ENCODE data around the gene PLPP2.

PLPP2 gene

DNA sequence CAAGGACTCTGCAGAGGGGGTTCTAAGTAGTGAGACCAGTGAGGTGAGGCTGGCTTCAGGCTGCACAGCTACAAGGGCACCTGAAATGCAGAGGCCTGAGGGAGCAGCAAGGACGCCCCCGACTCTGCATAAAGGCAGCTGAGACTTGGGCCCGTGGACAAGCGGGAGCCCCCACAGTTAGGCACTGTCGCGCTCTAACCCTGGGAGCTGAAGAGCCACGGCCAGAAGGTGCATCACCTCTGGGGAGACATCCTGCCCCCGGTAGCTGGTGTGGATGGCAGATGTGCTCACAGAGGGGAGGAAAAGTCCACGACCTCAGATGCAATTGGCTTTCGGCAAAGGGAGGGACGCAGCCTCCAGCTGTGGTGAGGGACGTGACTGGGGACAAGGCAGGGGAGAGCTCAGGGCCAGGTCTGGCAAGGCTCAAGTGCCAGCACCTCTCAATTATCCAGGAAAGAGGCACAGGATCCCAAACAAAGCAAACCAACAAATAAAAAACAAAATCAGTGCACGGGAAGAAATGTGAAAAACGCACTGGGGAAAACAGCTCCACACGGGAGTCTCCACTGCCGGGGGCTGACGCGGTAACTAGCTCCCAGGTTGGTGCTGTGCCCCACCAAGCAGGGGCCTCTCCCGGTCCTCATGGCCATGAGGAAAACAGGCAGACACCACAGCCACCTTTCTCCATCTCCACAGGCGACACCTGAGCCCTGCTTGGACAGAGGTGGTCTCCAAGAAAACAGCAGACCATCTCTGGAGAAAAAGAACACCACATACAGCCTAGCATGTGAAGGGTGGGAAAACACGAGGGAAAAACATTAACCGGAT lies 23.0 kb upstream of the PLPP2 start:
- no peak for DNase-seq

DNA sequence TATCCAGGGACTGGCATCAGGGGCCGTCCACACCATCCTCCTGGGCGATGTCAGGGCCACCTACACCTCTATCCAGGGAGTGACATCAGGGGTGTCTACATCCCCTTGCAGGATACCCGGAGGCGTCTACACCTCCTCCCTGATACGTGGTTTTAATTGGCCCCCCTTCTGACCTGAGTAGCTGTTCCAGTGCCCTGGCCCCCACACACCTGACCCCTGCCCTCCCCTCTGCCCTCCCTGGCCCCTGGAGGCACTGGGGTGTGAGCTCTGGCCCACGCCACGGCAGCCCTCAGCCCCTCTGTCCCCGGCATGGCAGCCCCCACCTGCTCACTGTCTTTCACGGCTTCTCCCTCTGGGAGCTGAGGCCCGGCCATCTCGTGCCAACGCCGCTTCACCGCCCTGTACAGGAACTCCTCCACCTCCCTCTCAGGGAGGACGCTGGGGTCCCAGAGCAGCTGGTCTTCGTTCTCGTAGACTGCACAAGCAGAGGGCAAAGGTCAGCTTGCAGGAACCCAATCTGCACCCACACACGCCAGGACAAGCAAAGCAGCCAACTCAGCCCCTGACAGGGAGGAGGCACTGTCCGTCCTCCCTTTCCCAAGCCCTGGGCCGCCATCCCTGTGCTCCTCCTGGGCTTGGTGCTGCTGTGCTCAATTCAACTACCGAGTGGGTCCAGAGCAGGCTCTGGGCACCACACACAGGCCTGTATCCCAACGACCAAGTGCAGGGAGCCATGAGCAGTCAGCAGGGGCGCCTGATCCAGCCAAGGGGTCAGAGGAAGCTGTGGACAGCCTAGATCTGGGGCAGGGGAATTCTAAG lies 22.2 kb upstream of the PLPP2 start:
- no peak for DNase-seq

DNA sequence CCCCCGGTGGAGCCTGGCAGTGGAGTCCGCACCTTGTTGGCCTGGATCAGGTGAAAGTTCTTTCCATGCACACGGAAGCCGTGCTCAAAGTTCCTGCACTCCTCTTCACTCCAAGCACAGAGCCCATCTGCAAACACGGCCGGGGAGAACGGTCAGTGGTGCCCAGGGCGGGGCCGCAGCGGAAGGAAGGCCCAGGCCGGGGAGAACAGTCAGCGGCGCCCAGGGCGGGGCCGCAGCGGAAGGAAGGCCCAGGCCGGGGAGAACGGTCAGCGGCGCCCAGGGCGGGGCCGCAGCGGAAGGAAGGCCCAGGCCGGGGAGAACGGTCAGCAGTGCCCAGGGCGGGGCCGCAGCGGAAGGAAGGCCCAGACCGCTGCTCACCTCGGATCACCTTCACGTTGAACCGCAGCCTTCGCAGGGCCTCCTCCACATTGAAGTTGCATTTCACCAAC lies 20.6 kb upstream of the PLPP2 start:
- no peak for DNase-seq

DNA sequence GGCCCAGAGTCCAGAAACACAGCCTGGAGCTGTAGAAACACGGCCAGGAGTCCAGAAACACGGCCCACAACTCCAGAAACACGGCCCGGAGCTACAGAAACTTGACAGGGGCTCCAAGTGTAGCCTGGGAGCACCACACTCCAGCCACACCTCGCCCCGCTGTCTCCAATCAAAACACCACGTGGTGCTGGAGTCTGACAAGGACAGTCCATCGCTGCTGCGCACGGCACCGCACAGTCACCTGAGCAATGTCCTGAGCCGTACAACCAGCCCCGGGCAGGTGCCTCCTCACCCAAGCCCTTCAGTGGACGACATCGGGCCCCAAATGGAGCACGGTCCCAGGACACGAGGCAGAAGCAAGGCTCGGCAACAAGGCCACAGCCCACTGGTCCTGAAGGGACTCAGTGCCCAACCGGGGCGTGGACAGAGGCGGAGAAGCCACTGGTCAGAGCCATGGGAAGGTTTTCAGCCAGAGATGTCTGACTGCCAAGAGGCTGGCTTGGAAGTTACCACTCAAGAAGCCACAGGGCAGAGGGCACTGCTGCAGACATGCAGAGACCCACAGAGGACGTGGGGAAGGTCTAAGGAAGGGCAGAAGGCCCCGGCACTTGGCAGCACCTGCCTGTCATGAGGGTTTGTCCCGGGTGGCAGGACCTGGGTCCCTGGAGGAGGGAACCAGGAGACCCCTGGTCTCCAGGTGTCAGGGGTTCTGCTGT lies 19.7 kb upstream of the PLPP2 start:
- no peak for DNase-seq

DNA sequence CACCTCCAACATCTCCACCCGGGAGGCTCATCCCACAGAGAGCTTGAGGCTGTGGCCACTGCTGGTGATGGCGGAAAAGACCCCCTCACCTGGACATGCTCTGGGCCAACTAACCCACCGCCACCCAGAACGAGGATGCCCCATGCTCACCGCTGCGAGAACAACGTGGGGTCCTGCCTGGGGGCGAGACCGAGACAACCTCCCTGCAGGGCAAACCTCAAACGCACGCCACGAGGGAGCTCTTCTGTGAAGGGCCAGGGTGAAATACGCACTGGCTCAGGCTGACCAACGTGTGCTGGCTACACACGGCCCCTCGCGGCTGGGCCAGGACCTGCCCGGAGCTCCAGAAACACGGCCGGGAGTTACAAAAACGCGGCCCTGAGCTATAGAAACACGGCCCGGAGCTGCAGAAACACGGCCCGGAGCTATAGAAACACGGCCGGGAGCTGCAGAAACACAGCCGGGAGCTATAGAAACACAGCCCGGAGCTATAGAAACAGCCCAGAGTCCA lies 19.0 kb upstream of the PLPP2 start:
- DNase-seq = no peak

DNA sequence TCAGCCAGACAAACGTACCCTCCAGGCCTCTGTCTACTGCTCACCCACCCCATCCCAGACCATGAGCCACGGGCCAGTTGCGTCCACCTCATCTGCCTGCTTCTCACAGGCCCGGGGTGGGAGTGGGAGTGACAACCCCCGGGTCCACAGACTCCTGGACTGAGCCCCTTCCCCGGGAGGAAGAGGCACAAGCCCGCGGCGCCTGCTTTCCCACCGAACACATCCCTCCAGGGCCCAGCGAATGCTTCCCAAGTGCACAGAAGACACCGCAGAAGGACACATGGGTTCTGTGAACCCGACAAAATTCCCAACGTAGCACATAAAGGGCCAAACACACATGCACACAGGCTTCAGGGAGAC lies 18.0 kb upstream of the PLPP2 start:
- DNase-seq = no peak

DNA sequence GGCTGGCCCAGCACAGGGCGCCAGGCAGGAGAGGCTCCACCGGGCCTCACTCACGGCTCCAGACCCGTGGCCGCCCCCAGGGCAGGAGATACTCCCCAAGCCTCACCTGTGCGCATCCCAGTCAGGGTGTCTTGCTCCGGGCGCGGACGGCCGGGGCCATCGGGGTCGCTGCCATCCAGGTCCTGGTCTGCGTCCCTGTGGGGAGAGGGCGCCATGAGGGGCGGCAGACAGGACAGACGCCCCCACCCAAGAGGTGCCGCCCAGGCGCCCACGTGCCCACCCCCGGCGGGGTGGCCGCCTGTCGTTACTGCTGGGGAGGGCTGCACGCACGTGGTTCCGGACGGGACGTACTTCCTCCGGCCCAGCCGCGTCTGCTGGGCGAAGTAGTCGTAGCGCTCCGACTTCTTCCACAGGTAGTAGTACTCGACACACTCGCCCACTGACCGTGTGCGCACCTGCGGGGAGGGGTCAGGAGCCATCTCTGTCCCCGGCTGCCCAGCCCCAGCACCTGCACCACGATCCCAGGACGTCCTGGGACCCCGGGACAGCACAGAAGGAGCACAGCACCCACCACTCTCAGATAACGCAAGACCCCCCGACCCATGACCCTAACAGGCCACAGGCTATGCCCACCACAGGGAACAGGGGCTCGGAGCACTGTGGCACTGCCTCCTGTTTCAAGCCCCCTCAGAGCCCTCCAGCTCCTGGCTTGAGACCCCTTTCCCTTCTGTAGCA lies 17.4 kb upstream of the PLPP2 start:
- no peak for DNase-seq

DNA sequence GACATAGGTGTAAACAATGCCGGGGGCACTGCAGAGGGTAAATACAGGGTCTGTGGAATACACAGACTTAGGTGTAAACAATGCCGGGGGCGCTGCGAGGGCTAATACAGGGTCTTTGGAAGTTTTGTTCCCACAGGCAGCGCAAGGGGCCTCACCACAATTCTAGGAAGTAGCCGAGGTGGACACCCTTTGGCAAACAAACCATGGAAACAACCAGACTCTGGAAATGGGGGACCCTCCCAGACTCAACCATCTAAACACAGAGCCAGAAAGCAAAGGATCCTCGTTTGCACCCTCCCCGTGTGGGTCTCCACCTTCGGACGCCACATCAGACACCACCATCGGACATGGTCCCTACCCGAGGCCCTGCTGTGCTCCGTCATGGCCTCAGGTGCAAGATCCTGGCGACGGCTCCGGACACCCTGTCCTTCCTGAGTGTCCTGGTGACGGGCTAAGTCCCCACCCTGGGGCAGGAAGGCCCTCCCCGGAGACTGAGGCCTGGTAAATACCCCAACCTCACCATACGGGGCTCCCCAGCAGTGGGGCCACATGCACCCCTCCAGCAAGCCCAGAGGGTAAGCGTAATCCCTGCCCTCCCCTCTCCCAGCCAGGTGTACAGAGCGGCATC lies 16.7 kb upstream of the PLPP2 start:
- no peak for DNase-seq

DNA sequence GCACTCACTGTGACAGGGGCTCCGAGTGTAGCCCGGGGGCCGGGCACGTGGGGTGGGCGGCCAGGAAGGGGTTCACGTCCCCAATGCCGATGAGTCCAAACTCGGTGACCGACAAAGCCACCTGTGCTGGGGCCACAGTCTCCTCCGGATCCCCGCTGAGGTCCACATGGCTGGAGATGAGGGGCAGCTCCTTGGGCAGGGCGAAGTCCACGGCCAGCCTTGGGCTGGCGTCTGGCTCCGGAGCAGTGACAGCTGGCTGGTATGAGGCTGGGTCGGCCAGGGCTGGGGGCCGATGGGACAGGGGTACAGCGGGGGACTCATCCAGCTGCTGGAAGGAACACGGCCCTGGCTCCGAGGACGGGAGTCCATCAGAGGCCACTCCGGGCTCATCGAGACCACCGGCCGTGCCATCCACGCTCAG lies 15.9 kb upstream of the PLPP2 start:
- no peak for DNase-seq

DNA sequence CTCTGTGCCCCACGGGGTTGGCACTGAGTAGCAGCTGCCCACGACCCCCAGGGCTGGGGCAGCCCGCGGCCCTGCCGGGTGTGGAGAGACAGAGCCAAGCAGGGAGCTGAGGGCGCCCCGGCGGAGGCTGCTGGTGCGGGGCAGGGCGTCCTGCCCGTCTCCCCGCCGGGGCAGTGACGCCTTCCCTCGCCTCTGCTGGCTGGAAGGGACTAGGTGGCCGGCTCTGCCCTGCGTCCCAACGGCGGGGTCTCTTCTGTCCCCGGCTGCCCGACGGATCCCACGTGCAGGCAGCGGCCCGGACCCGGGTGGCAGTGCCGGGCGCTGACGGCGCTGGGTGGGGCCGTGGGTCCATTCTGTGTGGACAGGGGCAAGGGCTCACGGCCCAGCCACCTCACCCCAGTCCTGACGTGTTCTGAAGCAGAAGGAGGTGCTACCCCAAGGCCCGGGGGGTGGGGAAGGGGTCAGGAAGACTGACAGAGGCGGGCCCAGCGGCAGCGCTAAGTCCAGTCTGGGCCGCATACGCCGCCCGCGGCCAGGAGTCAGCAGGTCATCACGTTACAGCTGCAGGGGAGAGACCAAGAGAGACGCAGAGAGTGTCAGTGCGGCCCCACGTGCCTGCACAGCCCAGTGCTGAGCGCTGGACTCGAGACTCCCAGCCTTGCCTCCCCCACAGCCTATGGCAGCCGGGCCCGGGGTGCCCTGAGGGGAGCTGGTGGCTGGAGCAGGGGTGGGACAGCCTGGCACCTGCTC lies 15.1 kb upstream of the PLPP2 start:
- no peak for DNase-seq

DNA sequence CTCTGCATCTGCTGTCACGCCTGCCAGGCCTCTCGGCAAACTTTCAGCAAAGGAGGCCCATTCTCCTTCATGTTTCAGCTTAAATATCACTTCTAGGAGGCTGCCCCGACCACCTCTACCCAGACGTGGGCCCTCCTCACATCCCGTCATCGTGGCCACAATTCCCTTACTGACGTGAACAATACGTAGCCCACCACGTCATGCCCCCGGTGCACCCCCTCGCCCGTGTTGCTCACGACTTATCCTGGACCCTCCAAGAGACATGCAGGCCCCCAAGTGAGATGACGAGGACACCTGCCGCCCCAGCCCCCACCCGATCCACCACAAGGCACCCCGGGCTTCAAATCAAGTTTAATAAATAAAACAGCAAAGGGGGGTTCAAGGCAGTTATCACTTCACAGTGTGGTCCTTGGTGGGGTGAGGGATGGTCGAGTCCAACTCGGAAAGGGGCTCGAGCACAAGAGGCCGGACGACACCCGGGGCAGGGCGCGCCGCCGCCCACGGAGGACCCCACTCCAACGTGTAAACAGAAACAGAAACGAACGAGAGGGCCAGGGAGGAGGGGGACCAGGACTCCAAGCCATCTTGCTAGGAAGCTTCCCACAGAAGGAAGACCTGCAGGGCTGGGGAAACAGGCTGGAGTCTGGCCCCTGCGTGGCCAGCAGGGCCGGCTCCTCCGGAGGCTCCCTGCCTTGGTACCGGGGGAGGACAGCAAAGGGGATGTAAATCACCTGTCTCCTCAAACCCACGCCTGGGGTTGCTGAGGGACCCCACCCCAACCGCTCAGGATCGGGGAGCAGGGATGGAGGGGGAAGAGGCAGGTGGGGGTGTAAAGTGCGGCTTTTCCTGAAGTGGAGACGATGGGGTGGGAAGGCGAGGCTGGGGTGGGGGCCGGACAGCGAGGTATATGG lies 14.3 kb upstream of the PLPP2 start:
- no peak for DNase-seq

DNA sequence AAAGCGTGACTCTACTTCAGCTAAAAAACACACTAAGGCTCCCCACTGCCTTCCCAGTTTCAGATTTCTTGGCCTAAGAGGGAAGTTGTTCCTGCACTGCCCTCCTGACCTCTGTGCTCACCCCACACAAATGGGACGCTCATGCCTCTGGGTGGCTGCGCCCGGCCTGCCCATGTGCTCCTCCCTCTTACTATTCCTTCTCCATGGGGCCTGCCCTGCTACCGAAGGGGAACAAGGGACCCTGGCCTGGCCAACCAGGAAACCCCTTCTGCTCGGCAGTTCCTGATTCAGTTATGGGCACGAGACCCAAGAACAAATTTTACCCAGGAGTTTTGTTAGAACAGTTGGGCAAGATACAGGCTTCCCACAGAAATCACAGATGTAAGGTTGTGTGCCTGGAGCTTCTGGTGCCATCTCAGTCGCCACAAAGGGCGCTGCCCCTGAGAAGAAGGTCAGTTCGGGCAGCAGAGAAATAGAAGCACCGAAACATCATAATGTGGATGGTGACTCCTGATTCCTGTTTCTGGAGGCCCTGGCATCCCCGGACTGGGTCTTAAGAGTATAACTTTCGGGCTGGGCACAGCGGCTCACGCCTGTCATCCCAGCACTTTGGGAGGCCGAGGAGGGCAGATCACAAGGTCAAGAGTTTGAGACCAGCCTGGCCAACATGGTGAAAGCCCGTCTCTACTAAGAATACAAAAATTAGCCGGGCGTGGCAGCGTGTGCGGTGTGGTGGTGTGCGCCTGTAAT lies 5.4 kb upstream of the PLPP2 start:
- no peak for DNase-seq

DNA sequence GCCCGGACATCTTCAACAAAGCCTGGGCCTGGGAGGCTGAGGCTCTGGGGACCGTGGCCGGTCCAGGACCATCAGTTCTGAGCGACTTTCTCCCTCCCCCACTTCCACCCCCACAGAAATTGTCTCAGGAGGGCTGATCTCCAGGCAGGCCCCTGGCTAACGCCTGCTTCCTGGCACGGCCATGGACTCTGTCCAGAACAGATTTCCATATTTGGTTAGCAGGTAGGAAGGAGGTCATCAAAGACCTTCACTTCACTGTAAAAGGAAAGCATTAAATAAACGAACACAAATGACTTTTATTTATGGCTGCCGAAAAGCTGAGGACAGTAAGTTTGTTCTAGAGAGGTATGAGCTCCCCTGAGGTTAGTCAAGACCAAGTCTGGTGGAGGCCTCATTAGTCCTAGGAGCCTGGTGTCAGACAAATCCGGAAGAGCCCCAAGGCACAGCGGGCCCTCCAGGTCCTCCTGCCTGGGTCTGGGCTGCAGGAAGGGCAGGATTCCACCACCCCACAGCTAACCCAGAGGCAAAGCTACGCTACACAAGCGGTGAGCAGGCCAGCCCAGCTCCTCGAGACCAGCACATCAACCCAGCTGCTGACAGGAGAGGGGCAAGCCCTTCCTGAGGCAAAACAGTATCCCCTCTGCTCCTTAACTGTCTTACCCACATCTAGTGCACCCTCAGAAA lies 4.6 kb upstream of the PLPP2 start:
- no peak for DNase-seq

DNA sequence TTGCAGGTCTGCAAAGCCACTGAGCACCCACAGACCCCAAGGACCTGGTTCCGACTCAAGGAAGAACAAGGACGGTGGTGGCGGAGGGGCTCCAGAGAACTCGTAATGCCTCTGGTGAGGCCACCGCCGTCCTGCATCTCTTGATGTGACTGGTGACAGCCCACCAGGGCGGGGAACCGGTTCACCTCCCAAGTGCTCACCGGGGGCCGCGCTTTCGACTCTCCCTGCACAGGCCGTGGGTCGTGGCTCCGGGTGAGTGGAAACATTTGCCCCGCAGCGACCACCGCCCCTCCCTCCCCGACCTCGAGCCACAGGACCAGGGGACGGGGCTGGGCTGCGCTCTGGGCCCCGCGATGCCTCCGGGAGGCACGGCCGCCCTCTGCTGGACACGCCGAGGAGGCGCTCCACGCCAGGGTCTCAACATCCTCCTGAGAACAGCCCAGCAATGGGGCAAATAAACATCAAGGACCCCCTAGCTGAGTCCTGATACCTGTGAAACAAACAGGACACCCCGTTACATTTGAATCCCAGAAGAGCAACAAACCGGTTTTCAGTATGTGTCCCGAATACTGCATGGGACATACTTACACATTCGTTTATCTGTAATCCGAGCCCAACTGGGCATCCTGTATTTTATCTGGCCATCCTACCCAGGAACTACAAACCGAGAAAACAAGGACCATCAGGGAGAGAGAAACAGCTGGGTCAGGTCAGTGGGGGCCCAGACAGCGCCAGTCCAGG lies 3.9 kb upstream of the PLPP2 start:
- no peak for DNase-seq

DNA sequence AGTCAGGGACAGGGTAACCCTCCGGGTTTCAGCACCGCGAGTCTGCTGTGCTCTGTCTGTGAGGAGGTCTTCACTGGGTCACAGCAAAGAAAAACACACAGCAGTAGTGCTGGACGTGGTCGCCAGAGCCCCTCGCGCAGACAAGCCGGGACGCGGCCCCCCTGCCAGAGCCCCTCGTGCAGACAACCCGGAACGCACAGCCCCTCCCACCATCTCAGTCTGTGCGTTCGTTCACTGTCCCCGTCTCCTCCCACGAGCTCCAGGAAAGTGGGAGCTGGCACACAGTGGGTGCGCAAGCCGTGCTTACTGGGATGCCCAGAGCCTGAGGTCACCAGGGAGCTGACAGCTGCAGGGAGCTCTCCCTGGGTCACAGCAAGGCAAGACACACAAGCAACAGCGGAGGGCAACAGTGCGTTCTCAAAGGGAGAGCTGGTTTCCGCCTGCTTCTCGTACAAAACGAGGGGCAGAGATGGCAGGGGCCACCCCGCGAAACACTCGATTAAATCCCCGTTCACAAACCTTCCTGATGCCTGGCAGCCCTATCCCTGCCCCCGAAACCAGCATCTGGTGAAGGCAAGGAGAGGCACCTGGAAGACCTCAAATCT lies 3.2 kb upstream of the PLPP2 start:
- no peak for DNase-seq

DNA sequence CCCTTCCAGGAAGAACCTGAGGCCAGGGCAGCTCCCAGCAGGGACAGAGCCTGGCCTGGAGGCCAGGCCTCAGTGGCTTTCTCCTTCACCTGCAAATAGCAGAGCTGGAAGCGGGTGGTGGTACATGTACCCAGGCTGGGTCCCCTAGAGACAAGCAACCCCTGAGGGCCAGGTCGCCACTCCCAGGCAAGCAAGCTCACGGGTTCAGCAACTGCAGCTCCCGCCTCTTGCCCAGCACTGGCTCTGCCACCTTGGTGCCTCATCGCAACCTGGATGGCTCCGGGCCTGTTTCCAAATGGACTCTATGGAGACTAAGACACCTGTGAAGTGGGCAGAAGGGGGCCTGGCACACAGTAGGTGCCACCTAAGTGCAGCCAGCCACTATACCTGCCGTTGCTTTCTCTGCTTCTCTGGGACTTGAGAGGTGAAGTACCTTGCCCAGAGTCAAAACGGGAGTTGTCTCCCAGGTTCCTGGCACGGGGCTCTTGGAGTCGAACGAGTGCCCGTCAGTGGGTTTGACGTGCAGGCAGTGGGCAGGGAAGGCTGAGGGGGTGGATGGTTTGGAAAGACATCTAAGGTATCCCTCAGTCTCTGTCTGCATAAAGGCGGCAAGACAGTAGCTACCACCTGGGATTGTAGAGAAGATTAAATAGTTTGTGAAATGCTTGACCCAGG lies 2.4 kb upstream of the PLPP2 start:
- no peak for DNase-seq

DNA sequence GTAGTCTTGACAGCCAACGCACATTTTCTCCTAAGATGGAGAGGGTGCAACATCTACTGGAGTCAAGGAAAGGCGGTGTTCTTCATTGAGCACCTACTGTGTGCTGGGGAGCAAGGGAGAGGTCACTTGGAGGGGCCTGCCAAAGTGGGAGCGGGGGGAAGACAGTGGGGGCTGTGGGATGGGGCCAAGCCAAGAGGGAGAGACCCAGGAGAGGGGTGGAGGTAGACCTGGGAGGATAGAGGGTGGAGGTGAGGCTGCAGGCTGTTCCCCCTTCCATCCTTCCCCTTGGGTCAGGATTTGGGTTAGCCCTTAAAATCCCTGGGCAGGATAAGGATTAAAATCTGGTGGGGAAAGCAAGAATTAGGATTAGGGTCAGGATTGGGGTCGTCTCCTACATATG lies 1.7 kb upstream of the PLPP2 start:
- no peak for DNase-seq
